Suprapubic skin (tissue), 4 donors: Measurements from ENCODE around the gene TULP3. TPM values are rescaled to one million over a fixed set of nuclear protein-coding genes. Genes with fewer than 3 reads are reported as not detected.

Experiments
- DNase-seq, 2 donors: peaks; one replicate each; pipeline ENCODE4 v3.0.0-alpha.2; 2019; ENCODE audit warnings: low spot score in 2 of 2
- H3K27ac ChIP-seq: fragments of 200-600 bp; sonication (generic); one replicate; pipeline ENCODE4 v1.5.1; 2019
- H3K27me3 ChIP-seq: fragments of 200-600 bp; sonication (generic); one replicate; pipeline ENCODE4 v1.5.1; 2019
- H3K36me3 ChIP-seq: fragments of 200-600 bp; sonication (generic); one replicate; pipeline ENCODE4 v1.5.1; 2019
- H3K4me1 ChIP-seq: fragments of 200-600 bp; sonication (generic); one replicate; pipeline ENCODE4 v1.5.1; 2019
- H3K4me3 ChIP-seq: fragments of 200-600 bp; sonication (generic); one replicate; pipeline ENCODE4 v1.5.1; 2019; ENCODE audit warnings: mild to moderate bottlenecking
- H3K9me3 ChIP-seq: fragments of 200-600 bp; sonication (generic); one replicate; pipeline ENCODE4 v1.5.1; 2019
- CTCF ChIP-seq, 2 donors: fragments of 200-600 bp in 1 of 2; fragments of 450-650 bp in 1 of 2; sonication (generic) in 1 of 2; IDR thresholded peaks; one replicate each; pipeline ENCODE4 v1.5.1; 2016 to 2019; ENCODE audit warnings: antibody characterized with exemption in 2 of 2, mild to moderate bottlenecking in 1 of 2, moderate library complexity in 1 of 2
- EP300 ChIP-seq: sonication (generic); formaldehyde crosslinking; IDR thresholded peaks from one replicate; pipeline ENCODE4 v1.6.1; 2017; ENCODE audit warnings: antibody characterized with exemption
- POLR2A ChIP-seq, 2 donors: fragments of 450-650 bp; IDR thresholded peaks; one replicate each; pipeline ENCODE4 v1.6.1; 2017; ENCODE audit warnings: antibody characterized with exemption in 2 of 2, mild to moderate bottlenecking in 2 of 2, moderate library complexity in 2 of 2
- POLR2AphosphoS5 ChIP-seq, 3 donors: sonication (generic); formaldehyde crosslinking; IDR thresholded peaks; one replicate each; pipeline ENCODE4 v1.6.1; 2017; ENCODE audit warnings: antibody characterized with exemption in 3 of 3
- WGBS: methylation state at CpG from one replicate; pipeline ENCODE4 v1.1.5; 2018; 5-methylcytosine and 5-hydroxymethylcytosine counted together
- total RNA-seq, 4 donors: library from RNA; depleted of rRNA; stranded (reverse); fragments of >200 nt; gene quantifications; one replicate each; pipeline ENCODE4 v1.1.0, GENCODE V29; 2016

TULP3 gene
- total RNA-seq, 4 donors from 2014 or later: 21.0 to 55.8 (median 35.6) TPM

- no peaks in the 10 kb centered on the region for H3K36me3 ChIP-seq
- H3K27ac ChIP-seq: no peak overlapping the region
- DNase-seq: no peak
- 66% methylated on average over 9 of the region's 10 CpGs for WGBS
- no peaks in the 10 kb centered on the region for H3K4me1 ChIP-seq
- H3K9me3 ChIP-seq: no peaks in the 10 kb centered on the region
- TF ChIP-seq CTCF (IDR thresholded peaks at IDR 0.05) (no peak), EP300 (no peak), POLR2AphosphoS5 (IDR thresholded peaks at IDR 0.05) (no peak), POLR2A (IDR thresholded peaks at IDR 0.05) (no peak)
- H3K4me3 ChIP-seq: no peak overlapping the region
- H3K27me3 ChIP-seq: no peaks in the 10 kb centered on the region
These were observed 80.1 kb downstream of the TULP3 start for GRCh38 chr12:2970744-2971143.

- no peaks in the 10 kb centered on the region for H3K27me3 ChIP-seq
- H3K36me3 ChIP-seq: no peaks in the 10 kb centered on the region
- H3K9me3 ChIP-seq: no peaks in the 10 kb centered on the region
- no peak overlapping the region for H3K27ac ChIP-seq
- no peaks in the 10 kb centered on the region for H3K4me1 ChIP-seq
- no peak for TF ChIP-seq CTCF (IDR thresholded peaks at IDR 0.05)
- TF ChIP-seq POLR2A (IDR thresholded peaks at IDR 0.05): no peak
- TF ChIP-seq POLR2AphosphoS5 (IDR thresholded peaks at IDR 0.05): no peak
- TF ChIP-seq EP300: no peak
- 83% methylated on average over 9 of the region's 9 CpGs for WGBS
- no peak for DNase-seq
- no peak overlapping the region for H3K4me3 ChIP-seq
These were observed 82.9 kb downstream of the TULP3 start for GRCh38 chr12:2973566-2973965.

- no peak overlapping the region for H3K27ac ChIP-seq
- 24% methylated on average over 9 of the region's 10 CpGs for WGBS
These were observed 83.9 kb downstream of the TULP3 start for GRCh38 chr12:2974560-2974971.

GRCh38 chr12:2976581-2976996 lies 85.9 kb downstream of the TULP3 start:
- Histone ChIP-seq H3K27ac (no peak overlapping the region), H3K36me3 (no peaks in the 10 kb centered on the region), H3K4me1 (no peaks in the 10 kb centered on the region), H3K4me3 (no peak overlapping the region), H3K9me3 (no peaks in the 10 kb centered on the region), H3K27me3 (no peaks in the 10 kb centered on the region)
- no peak for TF ChIP-seq POLR2AphosphoS5 (IDR thresholded peaks at IDR 0.05)
- no peak for TF ChIP-seq EP300
- no peak for TF ChIP-seq POLR2A (IDR thresholded peaks at IDR 0.05)
- no peak for TF ChIP-seq CTCF (IDR thresholded peaks at IDR 0.05)
- WGBS: 74% methylated on average over 3 of the region's 6 CpGs
- no peak for DNase-seq

More at GRCh38 chr12:2974560-2974971, 83.9 kb downstream of the TULP3 start:
- H3K36me3 ChIP-seq: no peaks in the 10 kb centered on the region
- no peaks in the 10 kb centered on the region for H3K9me3 ChIP-seq
- no peak for TF ChIP-seq POLR2A (IDR thresholded peaks at IDR 0.05)
- H3K4me3 ChIP-seq: no peak overlapping the region
- H3K4me1 ChIP-seq: no peaks in the 10 kb centered on the region
- DNase-seq: no peak
- H3K27me3 ChIP-seq: no peaks in the 10 kb centered on the region

DNA sequence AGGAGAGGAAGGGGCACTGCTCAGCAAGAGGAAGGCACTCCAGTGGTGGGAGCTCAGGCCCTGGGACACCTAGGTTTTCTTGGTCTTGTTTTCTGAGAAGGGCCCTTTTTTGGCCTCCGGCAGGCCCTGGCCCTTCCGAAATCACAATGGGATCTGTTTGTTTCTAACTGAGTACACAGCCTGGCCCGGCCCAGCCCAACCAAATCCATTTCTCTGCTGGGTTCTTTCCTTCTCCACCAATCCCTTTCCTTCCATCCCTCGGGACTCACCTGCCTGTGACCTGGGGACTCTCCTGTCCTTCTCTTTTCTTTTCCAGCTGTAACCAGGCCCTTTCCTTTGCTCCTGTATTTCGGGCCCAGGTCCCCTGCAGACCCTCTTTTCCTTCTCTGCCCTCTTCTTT lies 87.1 kb downstream of the TULP3 start:
- DNase-seq: no peak
- no peaks in the 10 kb centered on the region for H3K27me3 ChIP-seq
- no peaks in the 10 kb centered on the region for H3K4me1 ChIP-seq
- 94% methylated on average over 5 of the region's 5 CpGs for WGBS
- H3K27ac ChIP-seq: no peak overlapping the region
- H3K36me3 ChIP-seq: no peaks in the 10 kb centered on the region
- TF ChIP-seq POLR2AphosphoS5 (IDR thresholded peaks at IDR 0.05) (no peak), CTCF (IDR thresholded peaks at IDR 0.05) (no peak), EP300 (no peak), POLR2A (IDR thresholded peaks at IDR 0.05) (no peak)
- no peaks in the 10 kb centered on the region for H3K9me3 ChIP-seq
- no peak overlapping the region for H3K4me3 ChIP-seq

GRCh38 chr12:2979806-2980205 lies 89.1 kb downstream of the TULP3 start:
- Histone ChIP-seq H3K9me3 (no peaks in the 10 kb centered on the region), H3K4me1 (no peaks in the 10 kb centered on the region), H3K27me3 (no peaks in the 10 kb centered on the region), H3K27ac (no peak overlapping the region), H3K4me3 (no peak overlapping the region), H3K36me3 (no peaks in the 10 kb centered on the region)
- no peak for TF ChIP-seq EP300
- no peak for TF ChIP-seq POLR2A (IDR thresholded peaks at IDR 0.05)
- TF ChIP-seq CTCF (IDR thresholded peaks at IDR 0.05): no peak
- no peak for TF ChIP-seq POLR2AphosphoS5 (IDR thresholded peaks at IDR 0.05)
- WGBS: 95% methylated on average over 4 of the region's 4 CpGs
- no peak for DNase-seq
